GM21825 (cell line): Measurements from ENCODE around the gene AKAP10.
"Not testable (repeated sequence)": the region's sequence is repeated elsewhere in the genome, so short reads cannot be mapped to it uniquely, and the experiment has no call there.

Source experiments
- ATAC-seq: cut with Tn5 transposase; IDR thresholded peaks from one replicate; pipeline ENCODE4 v1.9.1; 2021; ENCODE audit warnings: mild to moderate bottlenecking, moderate library complexity; ENCODE audit not compliant: unreplicated experiment

Gene AKAP10

DNA sequence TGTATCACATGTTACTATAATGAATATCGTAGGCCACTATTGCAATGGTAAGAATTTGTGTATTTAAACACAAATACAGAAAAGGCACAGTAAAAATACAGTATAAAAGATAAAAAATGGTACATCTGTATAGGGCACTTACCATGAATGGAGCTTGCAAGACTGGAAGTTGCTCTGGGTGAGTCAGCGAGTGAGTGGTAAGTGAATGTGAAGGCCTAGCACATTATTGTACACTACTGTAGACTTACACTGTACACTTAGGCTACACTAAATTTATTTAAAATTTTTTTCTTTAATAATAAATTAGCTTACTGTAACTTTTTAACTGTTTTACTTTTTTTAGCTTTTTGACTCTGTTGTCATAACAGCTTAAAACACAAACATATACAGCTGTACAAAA, 42.5 kb downstream of the AKAP10 start:
- no peak for ATAC-seq

DNA sequence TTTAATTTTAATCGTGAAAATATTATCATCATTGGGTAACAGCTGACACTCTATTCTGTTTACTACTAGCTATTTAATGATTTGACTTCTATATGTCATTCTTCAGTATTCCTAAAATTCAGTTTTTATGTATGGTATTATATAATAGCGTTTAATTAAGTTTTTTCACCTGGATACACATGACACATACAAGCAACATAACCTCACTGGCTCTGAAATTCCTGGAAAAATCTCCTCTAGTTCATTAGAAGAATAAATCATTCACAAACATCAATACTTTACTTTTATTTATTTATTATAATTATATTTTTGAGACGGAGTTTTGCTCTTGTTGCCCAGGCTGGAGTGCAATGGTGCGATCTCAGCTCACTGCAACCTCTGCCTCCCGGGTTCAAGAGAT, 44.0 kb downstream of the AKAP10 start:
- ATAC-seq, result no peak

DNA sequence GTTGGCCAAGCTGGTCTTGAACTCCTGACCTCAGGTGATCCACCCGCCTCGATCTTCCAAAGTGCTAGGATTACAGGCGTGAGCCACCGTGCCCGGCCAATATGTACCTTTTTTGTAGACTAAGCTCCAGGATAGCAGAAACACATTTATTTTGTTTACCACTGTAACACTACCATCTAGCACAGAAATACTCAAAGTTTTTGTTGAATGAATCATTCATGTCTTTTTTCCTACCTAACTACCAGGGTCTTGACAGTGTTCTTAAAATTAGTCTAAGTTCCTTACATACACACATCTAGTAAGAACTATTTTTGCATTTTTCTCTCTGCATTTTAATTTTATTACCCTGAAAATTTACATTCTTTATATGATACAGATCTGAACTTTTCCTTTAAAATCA, 44.4 kb downstream of the AKAP10 start:
- no peak for ATAC-seq

DNA sequence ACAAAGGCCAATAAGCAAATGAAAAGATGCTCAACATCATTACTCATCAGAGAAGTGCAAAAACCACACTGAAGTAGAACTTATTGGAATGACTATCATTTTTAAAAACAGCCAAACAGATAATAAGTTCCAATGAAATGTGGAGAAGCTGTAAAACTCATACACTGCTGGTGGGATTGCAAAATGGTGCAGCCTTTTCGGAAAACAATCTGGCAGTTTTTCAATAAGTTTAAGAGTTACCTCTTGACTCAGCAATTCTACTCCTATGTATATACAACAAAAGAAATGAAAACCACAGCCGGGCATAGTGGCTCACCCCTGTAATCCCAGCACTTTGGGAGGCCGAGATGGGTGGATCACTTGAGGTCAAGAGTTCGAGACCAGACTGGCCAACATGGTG, 49.3 kb downstream of the AKAP10 start:
- no peak for ATAC-seq

DNA sequence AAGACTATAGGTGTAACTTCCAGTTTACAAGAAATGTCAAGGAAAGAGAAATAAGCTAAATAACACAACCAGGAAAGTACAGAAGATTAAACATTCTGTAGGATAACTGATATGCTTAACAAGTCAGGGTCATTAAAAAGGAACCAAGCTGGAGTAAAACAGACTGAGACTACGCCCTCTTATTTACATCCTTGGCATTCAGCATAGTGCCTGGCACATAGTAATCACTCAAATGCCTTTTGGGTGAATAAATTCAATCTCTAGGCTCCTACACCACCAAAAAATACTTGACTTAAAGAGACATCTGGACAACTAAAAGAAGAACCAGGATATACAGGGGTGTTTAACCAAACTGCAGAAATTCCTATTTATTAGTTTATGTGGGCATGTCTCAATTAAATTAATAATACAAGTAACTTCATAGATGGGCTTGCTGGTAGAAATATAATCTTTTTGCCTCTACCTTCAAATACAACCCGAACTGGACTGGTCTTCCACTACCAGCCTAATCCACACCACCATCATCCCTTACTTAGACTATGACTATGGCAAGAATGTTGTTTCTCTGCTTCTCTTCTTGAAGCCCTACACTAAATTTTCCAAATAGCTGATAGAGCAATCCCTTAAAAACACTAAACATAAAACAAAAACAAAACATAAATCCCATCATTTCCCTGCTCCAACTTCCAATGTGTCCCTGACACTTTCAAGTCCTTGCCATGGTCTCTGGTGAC, 62.2 kb downstream of the AKAP10 start:
- no peak for ATAC-seq

DNA sequence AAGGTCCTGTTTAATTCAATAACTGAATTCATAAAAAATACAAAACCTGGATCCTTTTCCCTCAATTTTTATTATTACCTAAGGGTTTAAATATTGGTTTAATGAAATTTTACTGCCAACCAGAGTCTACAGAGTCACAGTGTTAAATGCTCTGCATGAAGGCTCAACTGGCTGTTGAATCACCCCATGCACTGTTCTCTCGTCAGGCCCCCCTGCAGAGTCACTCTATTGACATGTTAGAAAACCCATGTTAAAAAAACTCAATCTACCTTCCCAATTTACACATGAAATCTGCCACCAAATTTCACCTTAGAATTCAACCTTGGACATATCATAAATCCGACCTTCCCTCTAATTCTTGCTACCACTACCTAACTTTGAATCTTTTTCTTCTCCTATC, 66.6 kb downstream of the AKAP10 start:
- ATAC-seq, result no peak

DNA sequence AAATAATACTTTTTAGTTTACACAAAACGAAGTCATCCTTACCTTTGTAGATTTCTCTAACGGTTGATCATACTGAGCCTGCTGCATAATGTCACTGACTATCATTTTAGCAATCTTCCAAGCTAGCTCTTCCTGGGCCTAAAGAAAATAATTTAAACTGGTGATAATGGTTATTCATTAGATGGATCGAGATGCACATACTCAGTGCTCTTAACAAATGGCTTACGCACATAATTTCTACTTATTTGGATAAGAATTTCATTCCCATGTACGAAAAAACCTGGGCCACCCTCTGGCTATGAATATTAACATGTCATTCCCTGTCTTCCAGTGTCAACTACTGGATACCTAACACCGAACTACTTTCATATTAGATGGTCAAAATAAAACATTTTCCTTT, 68.5 kb downstream of the AKAP10 start:
- ATAC-seq, result no peak

DNA sequence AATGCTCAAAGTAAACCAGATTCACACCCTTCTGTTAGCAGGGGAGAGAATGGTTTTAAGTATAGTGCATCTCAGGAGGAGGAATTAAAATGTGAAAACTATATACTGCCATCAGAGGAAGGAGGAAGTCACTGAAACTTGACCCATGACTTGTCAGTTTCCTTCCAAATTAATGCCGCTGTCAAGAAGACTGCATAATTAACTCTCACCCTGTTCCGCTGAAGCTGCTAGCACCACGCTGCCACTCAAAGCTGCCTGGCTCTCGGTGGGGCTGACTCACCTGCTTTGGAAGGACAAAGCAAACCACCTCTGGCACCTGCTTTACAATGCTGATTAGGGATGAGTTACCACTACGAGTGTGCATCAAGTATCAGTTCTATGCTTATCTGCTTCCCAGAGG, 72.1 kb downstream of the AKAP10 start:
- ATAC-seq, result no peak

DNA sequence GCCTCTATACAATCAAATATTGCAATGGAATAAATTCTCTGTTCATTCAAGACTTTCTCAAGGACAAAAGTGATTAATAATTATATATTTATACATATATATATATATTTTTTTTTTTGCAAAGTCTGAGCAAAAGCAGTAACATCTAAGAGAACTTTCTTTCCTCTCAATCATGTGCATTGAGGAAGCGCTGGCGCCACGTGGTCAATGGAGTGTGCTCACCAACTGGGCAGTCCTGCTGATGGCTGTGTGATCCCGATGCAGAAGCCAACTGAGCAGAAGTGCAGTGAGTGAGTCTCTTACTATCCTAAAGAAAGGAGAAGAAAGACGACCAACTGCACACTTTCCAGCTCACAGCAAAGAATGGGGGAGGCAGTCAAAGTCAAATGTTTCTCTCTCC, 72.7 kb downstream of the AKAP10 start:
- no peak for ATAC-seq

DNA sequence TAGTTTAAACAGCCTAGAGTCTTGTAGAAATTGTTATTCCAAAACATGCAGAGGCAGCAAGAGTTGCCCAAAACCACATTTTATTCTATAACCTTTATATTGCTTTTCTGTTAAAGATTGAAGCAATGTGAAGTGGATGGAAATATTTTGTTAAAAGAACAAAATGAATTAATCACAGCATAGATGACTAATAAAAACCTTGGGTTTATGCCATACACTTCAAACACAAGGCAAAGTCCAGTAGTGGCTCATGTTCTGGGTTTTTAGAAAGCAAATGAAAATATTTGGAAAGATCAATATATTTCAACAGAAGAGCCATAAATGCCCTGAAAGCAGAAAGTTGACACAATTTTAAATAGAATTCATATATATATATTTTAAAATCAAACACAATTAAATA, 73.2 kb downstream of the AKAP10 start:
- no peak for ATAC-seq

DNA sequence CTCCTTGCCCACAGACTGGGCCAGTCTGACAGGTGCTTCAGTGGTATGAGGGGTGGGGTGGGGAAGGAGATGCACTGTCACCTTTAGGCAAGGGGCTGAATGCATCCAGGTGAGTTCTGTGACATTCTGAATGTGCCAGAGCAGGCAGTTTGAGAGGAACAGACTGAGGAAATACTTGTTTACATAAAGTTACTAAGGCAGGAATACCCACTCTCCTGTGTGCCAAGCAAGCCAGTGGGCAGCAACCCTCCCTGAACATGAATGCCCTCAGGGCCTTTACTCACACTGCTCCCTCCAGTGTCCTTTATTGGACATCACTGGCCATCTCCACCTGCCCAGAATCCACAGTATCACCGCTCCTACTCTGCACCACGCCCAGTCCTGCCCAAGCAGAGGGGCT, 76.8 kb downstream of the AKAP10 start:
- no peak for ATAC-seq

DNA sequence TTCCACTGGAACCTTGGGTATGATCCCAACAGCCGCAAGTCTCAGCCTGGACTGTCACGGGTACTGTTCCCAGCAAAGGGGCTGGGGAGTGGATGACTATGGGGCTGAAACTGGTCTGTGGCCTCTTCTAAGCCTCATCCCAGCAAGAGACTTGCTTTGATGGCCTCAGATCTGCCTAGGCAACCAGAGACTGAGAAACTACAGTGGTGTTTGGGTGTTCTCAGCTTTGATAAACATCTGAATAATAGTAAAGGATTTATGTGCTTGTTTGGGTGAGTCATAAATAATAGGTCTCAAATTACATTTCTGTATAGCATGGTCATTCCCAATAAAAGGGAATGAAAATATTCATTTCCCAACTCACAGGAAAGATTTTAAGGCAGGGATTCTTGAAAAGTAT, 79.7 kb downstream of the AKAP10 start:
- ATAC-seq, result no peak

DNA sequence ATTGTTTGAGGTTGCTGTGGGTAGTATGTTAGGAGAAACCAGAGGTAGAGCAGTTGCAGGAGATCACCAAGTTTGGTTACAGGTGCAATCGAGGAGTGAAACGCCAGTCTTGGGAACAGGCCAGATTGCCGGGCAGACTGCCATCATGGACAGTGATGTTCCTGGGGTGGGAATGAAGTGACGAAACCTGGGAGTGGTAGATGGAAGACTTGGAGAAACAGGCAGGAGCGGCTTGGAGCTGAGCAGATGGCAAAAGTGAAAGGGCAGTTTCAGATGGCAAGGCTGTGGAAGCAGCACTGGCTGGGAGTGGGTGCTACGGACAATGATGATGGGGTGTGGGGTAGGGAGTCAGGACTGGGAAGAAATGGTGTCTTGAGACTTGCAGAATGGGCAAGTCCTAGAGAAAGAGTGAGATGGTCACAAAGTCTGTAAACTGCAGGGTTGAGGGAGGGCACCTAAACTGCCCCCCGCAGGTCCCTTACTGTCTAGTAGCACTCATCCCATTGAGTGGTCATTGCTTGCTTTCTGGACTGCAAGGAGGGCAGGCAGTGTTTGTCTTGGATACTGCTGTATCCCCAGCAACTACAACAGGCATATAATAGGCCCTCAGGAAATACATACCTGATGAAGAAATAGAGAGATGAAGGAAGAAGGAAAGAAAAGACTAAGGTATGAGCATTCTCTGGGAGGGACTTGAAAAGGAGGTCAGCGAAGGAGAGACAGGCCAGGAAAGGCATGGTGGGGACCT, 80.4 kb downstream of the AKAP10 start:
- no peak for ATAC-seq

DNA sequence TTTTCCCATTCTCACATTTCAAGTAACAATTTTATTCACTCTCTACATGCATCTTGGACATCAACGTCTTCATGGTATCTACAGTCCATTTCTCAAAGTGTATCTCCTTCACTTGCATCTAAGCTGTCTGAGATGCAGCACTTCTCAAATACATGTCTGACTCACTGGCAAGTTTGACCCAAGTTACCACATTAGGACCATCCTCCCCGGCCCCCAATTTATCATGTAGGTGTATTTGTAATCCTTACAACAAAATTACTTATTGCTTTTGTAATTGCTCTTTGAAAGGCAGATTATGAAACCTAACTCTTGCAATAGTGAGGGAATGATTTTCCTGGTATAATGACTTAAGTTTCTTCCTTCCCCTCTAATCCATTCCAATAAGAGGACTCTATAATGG, 80.9 kb downstream of the AKAP10 start:
- no peak for ATAC-seq

DNA sequence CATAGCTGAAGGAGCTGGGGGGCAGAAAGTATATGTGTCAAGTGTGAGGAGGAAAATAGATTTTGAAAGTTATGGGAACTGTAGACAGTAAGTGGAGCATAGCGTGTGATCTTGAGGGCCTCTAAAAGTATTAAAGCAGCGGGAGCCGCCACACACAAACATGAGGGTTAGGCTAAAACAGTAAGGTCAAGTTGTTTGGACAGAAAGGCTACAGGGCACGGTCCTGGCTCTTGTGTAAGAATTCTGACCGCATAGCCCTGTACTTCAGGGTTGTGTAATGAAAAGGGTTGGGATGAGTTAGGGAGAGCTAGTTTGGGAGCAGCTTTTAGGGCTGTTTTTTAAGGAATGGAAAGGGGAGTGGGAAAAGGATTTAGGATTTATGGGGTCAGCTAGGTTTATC, 87.1 kb downstream of the AKAP10 start:
- ATAC-seq, result not testable (repeated sequence)

DNA sequence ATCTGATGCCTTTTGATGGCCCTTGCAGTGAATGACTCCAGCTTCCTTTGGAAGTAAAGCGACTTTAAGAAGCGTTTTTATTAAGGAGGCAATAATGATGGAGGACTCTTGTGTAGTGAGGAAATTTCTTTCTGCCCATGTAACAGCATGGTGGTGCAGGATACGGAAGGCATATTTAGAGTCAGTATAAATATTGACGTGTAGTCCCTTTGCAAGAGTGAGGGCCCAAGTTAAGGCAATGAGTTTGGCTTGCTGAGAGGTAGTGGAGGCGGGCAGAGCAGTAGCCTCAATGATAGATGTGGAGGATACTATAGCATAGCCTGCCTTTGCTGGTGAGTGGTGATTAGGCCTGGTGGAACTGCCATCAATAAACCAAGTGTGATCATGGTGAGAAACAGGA, 87.6 kb downstream of the AKAP10 start:
- ATAC-seq, result not testable (repeated sequence)

DNA sequence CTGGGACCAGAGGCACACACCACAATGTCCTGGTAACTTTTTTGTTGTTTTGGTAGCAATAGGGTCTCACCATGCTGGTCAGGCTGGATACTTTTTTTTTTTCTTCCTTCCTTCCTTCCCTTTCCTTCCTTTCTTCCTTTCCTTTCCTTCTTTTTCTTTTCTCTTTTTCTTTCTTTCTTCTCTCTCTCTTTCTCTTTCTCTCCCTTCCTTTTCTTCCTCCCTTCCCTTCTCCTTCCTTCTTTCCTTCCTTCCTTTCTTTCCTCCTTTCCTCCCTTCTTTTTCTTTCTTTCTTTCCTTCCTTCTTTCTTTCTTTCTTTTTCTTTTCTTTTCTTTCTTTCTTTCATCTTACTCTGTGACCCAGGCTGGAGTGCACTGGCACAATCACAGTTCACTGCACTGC, 91.5 kb downstream of the AKAP10 start:
- no peak for ATAC-seq

DNA sequence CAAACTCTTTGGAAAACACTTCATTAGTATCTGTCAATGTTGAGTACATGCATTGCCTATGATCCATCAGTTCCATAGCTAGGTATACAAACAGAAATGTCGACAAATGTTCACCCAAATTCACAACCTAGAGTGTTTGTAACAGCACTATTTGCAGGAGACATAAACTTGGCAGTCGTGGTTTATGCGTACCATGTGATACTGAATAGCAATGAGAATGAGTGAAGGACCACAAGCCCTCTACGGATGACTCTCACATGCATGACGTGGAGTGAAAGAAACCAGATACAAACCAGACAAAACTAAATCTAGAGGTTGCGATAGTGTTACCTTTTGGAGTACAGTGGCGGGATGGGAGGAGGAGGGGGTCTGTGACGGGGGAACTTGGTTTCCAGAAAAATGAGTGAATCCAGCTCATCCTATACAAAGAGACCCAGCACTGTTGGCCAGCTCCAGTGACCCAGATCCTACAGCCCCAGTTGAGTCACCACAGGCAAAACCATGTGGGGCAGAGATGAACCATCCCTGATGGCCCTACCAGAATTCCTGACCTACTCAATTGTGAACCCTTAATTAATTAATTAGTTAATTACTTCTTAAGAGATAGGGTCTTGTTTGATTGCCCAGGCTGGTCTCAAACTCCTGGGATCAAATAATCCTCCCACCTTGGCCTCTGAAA, 94.0 kb downstream of the AKAP10 start:
- no peak for ATAC-seq

DNA sequence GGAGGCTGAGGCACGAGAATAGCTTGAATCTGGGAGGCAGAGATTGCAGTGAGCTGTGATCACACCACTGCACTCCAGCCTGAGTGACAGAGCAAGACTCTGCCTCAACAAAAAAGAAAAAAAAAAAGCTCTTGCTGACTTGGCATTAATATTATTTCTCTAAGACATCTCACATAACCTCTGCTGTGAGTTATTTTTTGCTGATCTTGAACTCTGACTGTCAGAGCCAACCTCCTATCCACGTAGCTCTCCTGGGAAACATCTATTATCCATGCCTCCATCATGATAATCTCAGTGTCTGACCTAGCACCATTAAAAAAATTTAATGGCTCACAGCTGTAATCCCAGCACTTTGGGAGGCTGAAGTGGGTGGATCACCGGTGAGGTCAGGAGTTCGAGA, 97.2 kb downstream of the AKAP10 start:
- no peak for ATAC-seq

DNA sequence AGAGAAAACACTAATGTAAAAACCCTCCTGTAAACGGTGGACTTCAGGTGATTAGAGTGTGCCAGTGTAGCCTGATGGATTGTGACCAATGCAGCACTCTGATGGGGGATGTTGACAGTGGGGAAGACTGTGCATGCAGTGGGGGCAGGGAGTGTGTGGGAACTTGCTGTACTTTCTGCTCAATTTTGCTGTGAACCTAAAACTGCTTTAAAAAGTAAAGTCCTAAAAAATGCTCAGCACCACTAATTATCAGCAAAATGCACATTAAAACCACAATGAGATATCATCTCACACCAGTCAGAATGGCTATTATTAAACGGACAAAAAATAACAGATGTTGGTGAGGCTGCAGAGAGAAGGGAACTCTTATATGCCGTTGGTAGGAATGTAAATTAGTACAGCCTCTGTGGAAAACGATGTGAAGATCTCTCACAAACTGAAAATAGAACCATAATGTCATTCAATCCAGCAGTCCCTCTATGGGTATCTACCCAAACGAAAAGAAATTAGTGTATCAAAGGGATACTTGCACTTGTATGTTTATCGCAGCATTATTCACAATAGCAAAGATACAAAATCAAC, 100.2 kb downstream of the AKAP10 start:
- ATAC-seq, result no peak

DNA sequence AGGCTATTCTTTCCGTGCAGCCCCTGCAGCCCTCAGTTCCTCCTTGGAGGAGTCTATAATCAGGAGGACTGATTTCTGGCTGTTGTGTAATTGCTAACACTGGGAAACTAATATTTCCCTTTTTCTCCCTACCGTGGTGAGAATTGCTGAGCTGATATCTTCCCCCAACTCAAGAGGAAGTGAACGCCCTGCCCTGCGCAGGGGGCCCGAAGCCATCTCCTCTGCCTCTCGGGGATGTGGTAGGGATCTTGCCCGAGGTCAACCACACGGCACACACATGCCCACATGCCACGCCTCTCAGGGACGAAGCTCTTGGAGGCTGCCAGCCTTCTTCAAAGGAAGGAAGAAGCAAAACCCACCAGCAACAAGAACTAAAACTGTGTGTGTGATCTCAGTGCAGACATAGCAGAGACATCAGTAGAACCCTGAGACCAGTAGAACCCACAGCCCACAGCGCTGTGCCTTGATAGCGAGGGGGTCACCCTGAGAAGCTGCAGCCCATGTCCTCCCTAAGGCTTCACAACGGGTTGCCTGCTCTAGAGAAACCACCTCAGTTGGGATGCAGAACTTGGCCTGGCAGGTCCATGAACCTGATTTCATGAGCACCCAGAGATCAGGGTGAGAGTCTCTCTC, 101.0 kb downstream of the AKAP10 start:
- no peak for ATAC-seq
